Karpas-422 (cell line): ENCODE data around the gene BBX. TPM values are rescaled to one million over a fixed set of nuclear protein-coding genes. Genes with fewer than 3 reads are reported as not detected.

Experiments
- DNase-seq: peaks from one replicate; pipeline ENCODE4 v3.0.0-alpha.2; 2015
- H2AFZ ChIP-seq: fragments of 200-600 bp; sonication (generic); 2 replicates; pipeline ENCODE4 v1.6.1; 2014; ENCODE audit warnings: antibody characterized with exemption, low read length, mixed read lengths
- H3K27ac ChIP-seq: fragments of 200-600 bp; sonication (generic); 2 replicates; pipeline ENCODE4 v1.5.1; 2014; ENCODE audit warnings: mild to moderate bottlenecking, low read length, moderate library complexity
- H3K27me3 ChIP-seq: fragments of 200-600 bp; sonication (generic); 2 replicates; pipeline ENCODE4 v1.6.1; 2014; ENCODE audit warnings: low read length, mixed read lengths
- H3K36me3 ChIP-seq: fragments of 200-600 bp; sonication (generic); 2 replicates; pipeline ENCODE4 v1.6.1; 2014; ENCODE audit warnings: low read length, mixed read lengths; ENCODE audit not compliant: insufficient read depth
- H3K4me1 ChIP-seq: fragments of 200-600 bp; sonication (generic); 2 replicates; pipeline ENCODE4 v1.6.1; 2014; ENCODE audit warnings: mild to moderate bottlenecking, low read length, mixed read lengths
- H3K4me2 ChIP-seq: fragments of 200-600 bp; sonication (generic); 2 replicates; pipeline ENCODE4 v1.6.1; 2014; ENCODE audit warnings: low read length, low read depth, mild to moderate bottlenecking; ENCODE audit not compliant: poor library complexity, severe bottlenecking
- H3K4me3 ChIP-seq: fragments of 200-600 bp; sonication (generic); 2 replicates; pipeline ENCODE4 v1.5.1; 2014; ENCODE audit warnings: mild to moderate bottlenecking, antibody characterized with exemption, low read length, mixed read lengths
- H3K79me2 ChIP-seq: fragments of 200-600 bp; sonication (generic); 2 replicates; pipeline ENCODE4 v1.6.1; 2014; ENCODE audit warnings: mild to moderate bottlenecking, low read length, mixed read lengths
- H3K9ac ChIP-seq: fragments of 200-600 bp; sonication (generic); 2 replicates; pipeline ENCODE4 v1.6.0; 2014; ENCODE audit warnings: low read length
- H3K9me2 ChIP-seq: fragments of 200-600 bp; sonication (generic), shearing (Covaris generic); replicated peaks from 2 replicates; pipeline ENCODE4 v1.6.0; 2014; ENCODE audit warnings: mild to moderate bottlenecking, low read length, moderate library complexity; ENCODE audit not compliant: insufficient read depth
- H3K9me3 ChIP-seq: fragments of 300-700, 200-600 bp; sonication (generic); 2 replicates; pipeline ENCODE4 v1.6.1; 2014; ENCODE audit warnings: low read length, mixed read lengths
- H4K20me1 ChIP-seq: fragments of 200-600 bp; sonication (generic); 2 replicates; pipeline ENCODE4 v1.6.1; 2014; ENCODE audit warnings: mild to moderate bottlenecking, antibody characterized with exemption, low read length, low read depth; ENCODE audit not compliant: insufficient read depth
- total RNA-seq: library from RNA; depleted of rRNA; stranded (reverse); fragments of >200 nt; shearing (Covaris generic); gene quantifications from 2 replicates; pipeline ENCODE4 v1.2.3, GENCODE V29; 2014; ENCODE audit warnings: low replicate concordance; rRNA removed

BBX gene
- total RNA-seq, 1 experiment from 2014 or later: 109 TPM

- Histone ChIP-seq H4K20me1 (no peaks in the 10 kb centered on the region), H3K4me1 (no peaks in the 10 kb centered on the region), H3K27me3 (no peaks in the 10 kb centered on the region), H3K36me3 (no peaks in the 10 kb centered on the region), H3K4me2 (no peak overlapping the region), H2AFZ (no peak overlapping the region; the same call in 1 of the 2 replicates), H3K79me2 (no peaks in the 10 kb centered on the region), H3K9ac (no peak overlapping the region), H3K27ac (no peak overlapping the region), H3K9me3 (no peaks in the 10 kb centered on the region), H3K9me2 (no peaks in the 10 kb centered on the region), H3K4me3 (no peak overlapping the region)
- DNase-seq: no peak
Measured at GRCh38 chr3:107854733-107855132, 332.0 kb downstream of the BBX start.

GRCh38 chr3:107855710-107856109 is 332.9 kb downstream of the BBX start:
- H3K79me2 ChIP-seq: no peaks in the 10 kb centered on the region
- no peaks in the 10 kb centered on the region for H4K20me1 ChIP-seq
- no peak overlapping the region for H3K4me3 ChIP-seq
- H3K4me1 ChIP-seq: no peaks in the 10 kb centered on the region
- H3K9me2 ChIP-seq: no peaks in the 10 kb centered on the region
- no peak overlapping the region for H2AFZ ChIP-seq
- no peak overlapping the region for H3K9ac ChIP-seq
- no peak overlapping the region for H3K27ac ChIP-seq
- H3K36me3 ChIP-seq: no peaks in the 10 kb centered on the region
- H3K4me2 ChIP-seq: no peak overlapping the region
- H3K27me3 ChIP-seq: no peaks in the 10 kb centered on the region
- H3K9me3 ChIP-seq: no peaks in the 10 kb centered on the region
- DNase-seq: peak; percentile 83

- H3K9me2 ChIP-seq: no peaks in the 10 kb centered on the region
- H3K9ac ChIP-seq: no peak overlapping the region
Measured at GRCh38 chr3:107857854-107858253, 335.1 kb downstream of the BBX start.

GRCh38 chr3:107858876-107859275 is 336.1 kb downstream of the BBX start:
- Histone ChIP-seq H4K20me1 (no peaks in the 10 kb centered on the region), H3K9me2 (no peaks in the 10 kb centered on the region), H3K4me2 (no peak overlapping the region), H3K4me1 (peaks cover 9% of the 10 kb centered on the region), H3K27me3 (no peaks in the 10 kb centered on the region), H3K9me3 (no peaks in the 10 kb centered on the region), H3K4me3 (no peak overlapping the region), H3K36me3 (no peaks in the 10 kb centered on the region), H3K27ac (no peak overlapping the region), H3K9ac (no peak overlapping the region), H2AFZ (no peak overlapping the region), H3K79me2 (no peaks in the 10 kb centered on the region)
- DNase-seq: no peak

More at GRCh38 chr3:107857854-107858253, 335.1 kb downstream of the BBX start:
- peaks cover 9% of the 10 kb centered on the region for H3K4me1 ChIP-seq
- no peaks in the 10 kb centered on the region for H3K27me3 ChIP-seq
- no peaks in the 10 kb centered on the region for H4K20me1 ChIP-seq
- H3K9me3 ChIP-seq: no peaks in the 10 kb centered on the region
- H3K4me2 ChIP-seq: no peak overlapping the region
- H3K27ac ChIP-seq: no peak overlapping the region
- no peaks in the 10 kb centered on the region for H3K36me3 ChIP-seq
- DNase-seq: no peak
- no peak overlapping the region for H2AFZ ChIP-seq
- H3K79me2 ChIP-seq: no peaks in the 10 kb centered on the region
- H3K4me3 ChIP-seq: no peak overlapping the region

Other genes starting within 250 kb of the BBX start
- not detected in 2 replicates for gene CCDC54, start 145.5 kb upstream of the BBX start, total RNA-seq